Peyer's patch (tissue), 4 donors: ENCODE measurements around the gene MPDZ.

Experiments used
- CTCF ChIP-seq, 6 experiments: fragments of 450-650 bp in 4 of 6; fragments of 200-600 bp in 2 of 6; sonication (generic) in 1 of 6; IDR thresholded peaks; one replicate each; pipeline ENCODE4 v1.5.1; 2017 to 2019; ENCODE audit warnings: antibody characterized with exemption in 6 of 6, mild to moderate bottlenecking in 3 of 6, moderate library complexity in 1 of 6
- POLR2A ChIP-seq, 2 donors: fragments of 450-650 bp; IDR thresholded peaks; one replicate each; pipeline ENCODE4 v1.5.1; 2017; ENCODE audit warnings: antibody characterized with exemption in 2 of 2, mild to moderate bottlenecking in 2 of 2, moderate library complexity in 2 of 2

DNA sequence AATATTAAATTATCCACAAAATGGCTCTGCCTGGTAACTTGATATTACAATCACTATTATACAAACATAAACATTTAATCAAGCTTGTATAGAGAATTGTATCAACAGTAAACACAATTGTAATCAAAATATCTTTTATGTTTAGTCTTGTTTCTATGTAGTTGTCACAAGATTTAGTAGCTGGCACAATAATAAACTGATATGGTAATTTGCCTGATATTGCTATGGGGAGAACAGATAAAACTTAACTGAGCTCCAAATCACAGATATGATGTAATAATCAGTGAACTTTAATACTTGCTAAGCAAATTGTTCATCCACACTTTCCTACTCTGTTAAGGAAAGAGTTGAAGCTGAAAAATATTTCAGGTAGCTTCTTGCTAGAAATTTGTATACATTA lies 189.8 kb downstream of the MPDZ start:
- no peak for TF ChIP-seq CTCF (IDR thresholded peaks at IDR 0.05)
- TF ChIP-seq POLR2A (IDR thresholded peaks at IDR 0.05), result no peak
